ENCODE data around the gene E4F1.
A peak's percentile ranks its signal among the peaks of the same experiment; 100 is the strongest.
"Not testable (repeated sequence)": the region's sequence is repeated elsewhere in the genome, so short reads cannot be mapped to it uniquely, and the experiment has no call there.

Gene E4F1

GRCh38 chr16:2238838-2239675 is 15.7 kb downstream of the E4F1 start:
- no peak overlapping the region for H3K27ac ChIP-seq (ENCODE audit: low read depth, low read length)
- peaks cover 34% of the 10 kb centered on the region for H3K36me3 ChIP-seq (ENCODE audit: control insufficient read depth, insufficient read depth, low read length)
- H3K4me1 ChIP-seq (ENCODE audit: control insufficient read depth, insufficient read depth, low read length), result no peaks in the 10 kb centered on the region; the same call in 1 of the 2 replicates

GRCh38 chr16:2240331-2240730 is 16.9 kb downstream of the E4F1 start:
- H3K27me3 ChIP-seq (ENCODE audit: control insufficient read depth, insufficient read depth, low read length), result peaks cover 20% of the 10 kb centered on the region
- peaks cover 36% of the 10 kb centered on the region for H3K36me3 ChIP-seq (ENCODE audit: control insufficient read depth, insufficient read depth, low read length)
- not testable (repeated sequence) for H3K27ac ChIP-seq (ENCODE audit: low read depth, low read length); H3K9ac ChIP-seq (ENCODE audit: low read depth, low read length); H3K4me3 ChIP-seq (ENCODE audit: low read depth, low read length); H3K9me3 ChIP-seq (ENCODE audit: control insufficient read depth, insufficient read depth, low read length); H3K4me1 ChIP-seq (ENCODE audit: control insufficient read depth, insufficient read depth, low read length)

More at GRCh38 chr16:2238838-2239675, 15.7 kb downstream of the E4F1 start:
- peaks cover 20% of the 10 kb centered on the region for H3K27me3 ChIP-seq (ENCODE audit: control insufficient read depth, insufficient read depth, low read length)
- no peak overlapping the region for H3K9ac ChIP-seq (ENCODE audit: low read depth, low read length)
- no peaks in the 10 kb centered on the region for H3K9me3 ChIP-seq (ENCODE audit: control insufficient read depth, insufficient read depth, low read length)
- no peak overlapping the region for H3K4me3 ChIP-seq (ENCODE audit: low read depth, low read length)

- Histone ChIP-seq H3K27ac (ENCODE audit: low read depth, low read length) (no peak overlapping the region), H3K36me3 (ENCODE audit: control insufficient read depth, insufficient read depth, low read length) (peaks cover 52% of the 10 kb centered on the region), H3K4me3 (ENCODE audit: low read depth, low read length) (no peak overlapping the region), H3K27me3 (ENCODE audit: control insufficient read depth, insufficient read depth, low read length) (peaks cover 7% of the 10 kb centered on the region), H3K9me3 (ENCODE audit: control insufficient read depth, insufficient read depth, low read length) (no peaks in the 10 kb centered on the region), H3K4me1 (ENCODE audit: control insufficient read depth, insufficient read depth, low read length) (no peaks in the 10 kb centered on the region; the same call in 1 of the 2 replicates), H3K9ac (ENCODE audit: low read depth, low read length) (no peak overlapping the region)
Observed at GRCh38 chr16:2242598-2242997, 19.2 kb downstream of the E4F1 start.

GRCh38 chr16:2243031-2243528 is 19.7 kb downstream of the E4F1 start:
- Histone ChIP-seq H3K27ac (ENCODE audit: low read depth, low read length) (no peak overlapping the region), H3K4me1 (ENCODE audit: control insufficient read depth, insufficient read depth, low read length) (no peaks in the 10 kb centered on the region; the same call in 1 of the 2 replicates), H3K36me3 (ENCODE audit: control insufficient read depth, insufficient read depth, low read length) (peaks cover 56% of the 10 kb centered on the region), H3K4me3 (ENCODE audit: low read depth, low read length) (no peak overlapping the region), H3K9me3 (ENCODE audit: control insufficient read depth, insufficient read depth, low read length) (no peaks in the 10 kb centered on the region), H3K9ac (ENCODE audit: low read depth, low read length) (no peak overlapping the region), H3K27me3 (ENCODE audit: control insufficient read depth, insufficient read depth, low read length) (0 out of 2 replicates have a peak, but pooled peaks cover 2% of the 10 kb centered on the region)

- Histone ChIP-seq H3K9ac (ENCODE audit: low read depth, low read length) (no peak overlapping the region), H3K9me3 (ENCODE audit: control insufficient read depth, insufficient read depth, low read length) (no peaks in the 10 kb centered on the region), H3K27ac (ENCODE audit: low read depth, low read length) (no peak overlapping the region), H3K4me3 (ENCODE audit: low read depth, low read length) (no peak overlapping the region), H3K27me3 (ENCODE audit: control insufficient read depth, insufficient read depth, low read length) (no peaks in the 10 kb centered on the region), H3K4me1 (ENCODE audit: control insufficient read depth, insufficient read depth, low read length) (no peaks in the 10 kb centered on the region), H3K36me3 (ENCODE audit: control insufficient read depth, insufficient read depth, low read length) (peaks cover 61% of the 10 kb centered on the region)
Observed at GRCh38 chr16:2243781-2244180, 20.4 kb downstream of the E4F1 start.

GRCh38 chr16:2244301-2244700 is 20.9 kb downstream of the E4F1 start:
- no peaks in the 10 kb centered on the region for H3K9me3 ChIP-seq (ENCODE audit: control insufficient read depth, insufficient read depth, low read length)
- no peak overlapping the region for H3K4me3 ChIP-seq (ENCODE audit: low read depth, low read length)
- no peak overlapping the region for H3K27ac ChIP-seq (ENCODE audit: low read depth, low read length)
- peaks cover 64% of the 10 kb centered on the region for H3K36me3 ChIP-seq (ENCODE audit: control insufficient read depth, insufficient read depth, low read length)
- no peaks in the 10 kb centered on the region for H3K27me3 ChIP-seq (ENCODE audit: control insufficient read depth, insufficient read depth, low read length)
- no peaks in the 10 kb centered on the region for H3K4me1 ChIP-seq (ENCODE audit: control insufficient read depth, insufficient read depth, low read length)
- H3K9ac ChIP-seq (ENCODE audit: low read depth, low read length), result no peak overlapping the region

- no peak overlapping the region for H3K9ac ChIP-seq (ENCODE audit: low read depth, low read length)
- no peaks in the 10 kb centered on the region for H3K9me3 ChIP-seq (ENCODE audit: control insufficient read depth, insufficient read depth, low read length)
- peaks cover 65% of the 10 kb centered on the region for H3K36me3 ChIP-seq (ENCODE audit: control insufficient read depth, insufficient read depth, low read length)
- H3K27me3 ChIP-seq (ENCODE audit: control insufficient read depth, insufficient read depth, low read length), result no peaks in the 10 kb centered on the region
- H3K4me1 ChIP-seq (ENCODE audit: control insufficient read depth, insufficient read depth, low read length), result no peaks in the 10 kb centered on the region; the same call in 1 of the 2 replicates
- H3K27ac ChIP-seq (ENCODE audit: low read depth, low read length), result no peak overlapping the region
- no peak overlapping the region for H3K4me3 ChIP-seq (ENCODE audit: low read depth, low read length)
Observed at GRCh38 chr16:2244926-2245795, 21.8 kb downstream of the E4F1 start.

GRCh38 chr16:2246301-2246885 is 23.0 kb downstream of the E4F1 start:
- Histone ChIP-seq H3K9me3 (ENCODE audit: control insufficient read depth, insufficient read depth, low read length) (no peaks in the 10 kb centered on the region), H3K4me3 (ENCODE audit: low read depth, low read length) (no peak overlapping the region), H3K9ac (ENCODE audit: low read depth, low read length) (no peak overlapping the region), H3K27ac (ENCODE audit: low read depth, low read length) (no peak overlapping the region), H3K36me3 (ENCODE audit: control insufficient read depth, insufficient read depth, low read length) (peaks cover 65% of the 10 kb centered on the region), H3K4me1 (ENCODE audit: control insufficient read depth, insufficient read depth, low read length) (no peaks in the 10 kb centered on the region; the same call in 1 of the 2 replicates), H3K27me3 (ENCODE audit: control insufficient read depth, insufficient read depth, low read length) (no peaks in the 10 kb centered on the region)

- peaks cover 6% of the 10 kb centered on the region; the same call in 1 of the 2 replicates for H3K4me1 ChIP-seq (ENCODE audit: control insufficient read depth, insufficient read depth, low read length)
- H3K9me3 ChIP-seq (ENCODE audit: control insufficient read depth, insufficient read depth, low read length), result no peaks in the 10 kb centered on the region
- peak overlapping the region; percentile 90 for H3K9ac ChIP-seq (ENCODE audit: low read depth, low read length)
- no peaks in the 10 kb centered on the region for H3K27me3 ChIP-seq (ENCODE audit: control insufficient read depth, insufficient read depth, low read length)
- H3K36me3 ChIP-seq (ENCODE audit: control insufficient read depth, insufficient read depth, low read length), result peaks cover 64% of the 10 kb centered on the region
- H3K27ac ChIP-seq (ENCODE audit: low read depth, low read length), result peak overlapping the region; percentile 88
- peak overlapping the region; percentile 81 for H3K4me3 ChIP-seq (ENCODE audit: low read depth, low read length)
Observed at GRCh38 chr16:2250652-2251295, 27.4 kb downstream of the E4F1 start.
